Breast epithelium (tissue), 4 donors: Measurements from ENCODE around the gene CDK6. TPM values are rescaled to one million over a fixed set of nuclear protein-coding genes. Genes with fewer than 3 reads are reported as not detected.

ENCODE experiments used
- DNase-seq, 2 donors: peaks; one replicate each; pipeline ENCODE4 v3.0.0-alpha.2; 2019; ENCODE audit warnings: low spot score in 2 of 2
- H3K27ac ChIP-seq, 2 donors: fragments of 200-600 bp; sonication (generic) in 1 of 2; one replicate each; pipeline ENCODE4 v1.5.1; 2016 to 2019; ENCODE audit warnings: mild to moderate bottlenecking in 1 of 2
- H3K27me3 ChIP-seq, 2 donors: fragments of 200-600 bp; sonication (generic) in 1 of 2; one replicate each; pipeline versions ENCODE4 v1.5.1 to v1.6.0; 2017 to 2019; ENCODE audit warnings: control low read depth in 1 of 2, mild to moderate bottlenecking in 1 of 2
- H3K36me3 ChIP-seq: fragments of 200-600 bp; one replicate; pipeline ENCODE4 v1.5.1; 2019
- H3K4me1 ChIP-seq, 2 donors: fragments of 200-600 bp; sonication (generic); one replicate each; pipeline ENCODE4 v1.5.1; 2016 to 2019; ENCODE audit warnings: control low read depth in 1 of 2
- H3K4me3 ChIP-seq, 3 donors: fragments of 200-600 bp; sonication (generic); 1 replicate in 2 of 3; 2 replicates in 1 of 3; pipeline ENCODE4 v1.5.1; 2016 to 2019; ENCODE audit warnings: mild to moderate bottlenecking in 3 of 3, moderate library complexity in 2 of 3
- H3K9me3 ChIP-seq, 2 donors: fragments of 200-600 bp; sonication (generic) in 1 of 2; one replicate each; pipeline ENCODE4 v1.5.1; 2016 to 2019; ENCODE audit warnings: control low read depth in 1 of 2
- CTCF ChIP-seq, 3 donors: fragments of 450-650 bp; IDR thresholded peaks; one replicate each; pipeline ENCODE4 v1.5.1; 2016 to 2017; ENCODE audit warnings: antibody characterized with exemption in 3 of 3, mild to moderate bottlenecking in 3 of 3, moderate library complexity in 3 of 3
- POLR2A ChIP-seq: fragments of 450-650 bp; IDR thresholded peaks from one replicate; pipeline ENCODE4 v1.6.1; 2016; ENCODE audit warnings: antibody characterized with exemption, mild to moderate bottlenecking, moderate library complexity
- POLR2AphosphoS5 ChIP-seq, 3 donors: sonication (generic); formaldehyde crosslinking; IDR thresholded peaks; one replicate each; pipeline ENCODE4 v1.6.1; 2017; ENCODE audit warnings: antibody characterized with exemption in 3 of 3
- intact Hi-C: fragments of 100-400 bp; cut with DNase I; formaldehyde crosslinking; loops from one replicate; pipeline ENCODE4 v1.15.1; 2023; ENCODE audit warnings: low total_unique reads
- total RNA-seq, 3 donors: library from RNA; depleted of rRNA; stranded (reverse); fragments of >200 nt; gene quantifications; one replicate each; pipeline ENCODE4 v1.1.0, GENCODE V29; 2016

The CDK6 gene
- total RNA-seq, 3 donors from 2014 or later, result 12.8 to 26.2 (median 23.6) TPM

GRCh38 chr7:92560602-92561001 is 275.8 kb downstream of the CDK6 start:
- H3K9me3 ChIP-seq, result no peaks in the 10 kb centered on the region
- DNase-seq, result no peak
- no peak for TF ChIP-seq CTCF (IDR thresholded peaks at IDR 0.05)
- H3K4me1 ChIP-seq, result no peaks in the 10 kb centered on the region
- H3K27ac ChIP-seq, result no peak overlapping the region
- intact Hi-C loops, result no loop called here
- no peaks in the 10 kb centered on the region for H3K36me3 ChIP-seq
- H3K27me3 ChIP-seq, result no peaks in the 10 kb centered on the region
- no peak overlapping the region for H3K4me3 ChIP-seq

- Histone ChIP-seq H3K4me3 (no peak overlapping the region), H3K4me1 (no peaks in the 10 kb centered on the region), H3K27me3 (no peaks in the 10 kb centered on the region), H3K27ac (no peak overlapping the region), H3K36me3 (no peaks in the 10 kb centered on the region), H3K9me3 (no peaks in the 10 kb centered on the region)
- DNase-seq, result no peak
- TF ChIP-seq POLR2A, result no peak
- no peak for TF ChIP-seq CTCF (IDR thresholded peaks at IDR 0.05)
- TF ChIP-seq POLR2AphosphoS5 (IDR thresholded peaks at IDR 0.05), result no peak
- intact Hi-C loops, result no loop called here
Observed at GRCh38 chr7:92557808-92558362, 278.5 kb downstream of the CDK6 start.

GRCh38 chr7:92557249-92557648 is 279.1 kb downstream of the CDK6 start:
- no peak overlapping the region for H3K27ac ChIP-seq
- no peaks in the 10 kb centered on the region for H3K27me3 ChIP-seq
- no peaks in the 10 kb centered on the region for H3K4me1 ChIP-seq
- no peak overlapping the region for H3K4me3 ChIP-seq
- H3K36me3 ChIP-seq, result no peaks in the 10 kb centered on the region
- intact Hi-C loops, result no loop called here
- H3K9me3 ChIP-seq, result no peaks in the 10 kb centered on the region
- no peak for DNase-seq
- no peak for TF ChIP-seq CTCF (IDR thresholded peaks at IDR 0.05)
- no peak for TF ChIP-seq POLR2AphosphoS5 (IDR thresholded peaks at IDR 0.05)
- TF ChIP-seq POLR2A, result no peak

Other genes starting within 250 kb of the CDK6 start
- 10 to 100 TPM; 25.0 to 38.2 (median 30.5) TPM for gene FAM133B, start 246.2 kb downstream of the CDK6 start, total RNA-seq